HG03432 (cell line): ENCODE results near the gene MAML3.

ENCODE experiments used
- ATAC-seq: cut with Tn5 transposase; IDR thresholded peaks from one replicate; pipeline ENCODE4 v1.9.1; 2021; ENCODE audit warnings: mild to moderate bottlenecking, moderate library complexity; ENCODE audit not compliant: unreplicated experiment

Gene MAML3

GRCh38 chr4:139823746-139824145 is 330.2 kb downstream of the MAML3 start:
- ATAC-seq, result no peak

- no peak for ATAC-seq
Measured at GRCh38 chr4:139823345-139823744, 330.6 kb downstream of the MAML3 start.

- ATAC-seq, result no peak
Measured at GRCh38 chr4:139822391-139822790, 331.6 kb downstream of the MAML3 start.

- no peak for ATAC-seq
Measured at GRCh38 chr4:139819082-139819481, 334.9 kb downstream of the MAML3 start.

DNA sequence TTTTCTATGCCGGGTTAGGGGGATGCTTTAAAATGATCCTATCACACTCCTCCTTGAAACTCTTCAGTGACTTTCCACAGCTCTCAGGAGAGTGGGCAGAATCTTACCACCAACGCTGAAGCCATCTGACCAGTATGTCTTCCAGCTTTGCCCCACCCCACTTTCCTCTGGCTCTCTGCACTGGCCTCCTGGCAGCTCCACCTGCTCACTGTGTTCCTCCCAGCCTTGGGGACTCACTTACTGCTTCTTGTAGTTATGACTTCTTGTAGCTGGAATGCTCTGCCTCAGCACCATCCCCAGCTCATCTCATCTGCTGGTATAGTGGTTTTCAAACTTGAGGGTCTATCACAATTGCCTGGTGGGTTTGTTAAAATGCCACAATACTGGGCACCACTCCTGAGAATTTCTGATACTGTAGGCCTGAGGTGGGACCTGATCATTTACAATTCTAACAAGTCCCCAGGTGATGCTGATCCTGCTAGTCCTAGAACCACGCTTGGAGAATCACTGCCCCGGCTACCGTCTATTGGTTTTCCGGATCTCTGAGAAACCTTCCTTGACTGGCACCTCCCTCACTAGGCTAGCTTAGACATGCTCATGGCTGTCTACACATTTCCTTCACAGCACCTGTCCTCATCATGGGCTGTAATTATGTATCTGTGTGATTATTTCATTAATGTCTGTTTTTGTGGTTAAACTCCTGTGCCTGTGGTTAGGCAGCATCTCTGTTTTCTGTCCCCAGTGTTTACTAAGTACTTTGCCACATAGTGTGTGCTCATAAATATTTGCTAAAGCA is 336.1 kb downstream of the MAML3 start:
- ATAC-seq, result no peak

- ATAC-seq, result no peak
Measured at GRCh38 chr4:139816856-139817255, 337.1 kb downstream of the MAML3 start.

DNA sequence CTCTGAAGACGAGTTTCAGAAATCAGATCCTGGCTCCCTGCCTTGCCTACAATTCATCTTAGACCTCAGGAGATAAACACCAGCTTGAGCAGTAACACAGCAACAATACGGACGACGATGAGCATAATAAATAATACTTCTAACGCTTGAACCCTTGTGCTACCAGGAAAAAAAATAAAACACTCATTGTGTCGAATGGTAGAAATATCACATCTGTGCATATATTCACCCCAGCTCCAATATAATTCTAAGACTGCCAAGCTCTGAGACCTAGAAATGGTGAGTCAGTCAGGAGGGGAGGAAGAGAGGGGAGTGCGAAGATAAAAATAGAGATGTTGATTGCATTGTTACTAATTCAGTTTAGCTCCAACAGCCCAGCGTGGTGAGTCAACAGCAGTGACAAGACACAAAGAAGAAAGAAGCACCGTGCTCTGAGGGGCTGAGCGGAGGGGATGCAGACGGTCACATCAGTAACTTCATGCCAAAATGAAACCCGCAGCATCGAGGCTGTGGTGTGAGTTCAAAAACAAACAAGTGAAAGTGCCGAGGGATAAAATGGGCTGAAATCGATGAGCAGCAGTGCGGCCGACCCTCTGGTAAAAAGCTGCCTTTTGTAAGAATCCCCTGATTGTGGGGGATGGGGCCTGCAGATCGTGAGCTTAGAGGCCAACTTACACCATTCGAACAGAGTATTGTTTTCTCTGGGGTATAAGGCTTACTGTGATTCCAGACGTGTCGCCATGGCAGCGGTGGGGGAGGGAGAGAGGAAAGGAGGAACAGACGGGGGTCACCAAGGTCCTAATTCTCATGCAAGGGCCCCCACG is 338.0 kb downstream of the MAML3 start:
- no peak for ATAC-seq

GRCh38 chr4:139814323-139815015 is 339.5 kb downstream of the MAML3 start:
- ATAC-seq, result no peak

DNA sequence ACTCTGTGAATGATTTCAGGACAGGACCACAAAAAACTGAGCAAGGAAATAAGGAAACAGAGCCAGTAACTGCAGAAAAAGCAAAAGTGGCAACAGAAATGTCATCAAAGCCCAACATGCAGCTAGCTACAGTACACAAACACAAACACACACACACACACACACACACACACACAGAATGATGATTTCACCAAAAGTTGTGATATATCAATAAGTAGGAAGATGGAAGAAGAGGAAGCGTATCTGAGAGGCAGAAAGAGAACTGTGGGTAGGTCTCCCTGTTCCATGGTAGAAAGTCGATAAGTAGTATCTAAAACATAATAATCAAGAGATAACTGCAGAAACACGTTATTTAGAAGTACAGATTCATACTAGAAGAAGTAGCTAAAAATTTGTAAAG is 340.1 kb downstream of the MAML3 start:
- ATAC-seq, result no peak

- ATAC-seq, result no peak
Measured at GRCh38 chr4:139810710-139811109, 343.3 kb downstream of the MAML3 start.

- no peak for ATAC-seq
Measured at GRCh38 chr4:139809757-139810140, 344.2 kb downstream of the MAML3 start.

DNA sequence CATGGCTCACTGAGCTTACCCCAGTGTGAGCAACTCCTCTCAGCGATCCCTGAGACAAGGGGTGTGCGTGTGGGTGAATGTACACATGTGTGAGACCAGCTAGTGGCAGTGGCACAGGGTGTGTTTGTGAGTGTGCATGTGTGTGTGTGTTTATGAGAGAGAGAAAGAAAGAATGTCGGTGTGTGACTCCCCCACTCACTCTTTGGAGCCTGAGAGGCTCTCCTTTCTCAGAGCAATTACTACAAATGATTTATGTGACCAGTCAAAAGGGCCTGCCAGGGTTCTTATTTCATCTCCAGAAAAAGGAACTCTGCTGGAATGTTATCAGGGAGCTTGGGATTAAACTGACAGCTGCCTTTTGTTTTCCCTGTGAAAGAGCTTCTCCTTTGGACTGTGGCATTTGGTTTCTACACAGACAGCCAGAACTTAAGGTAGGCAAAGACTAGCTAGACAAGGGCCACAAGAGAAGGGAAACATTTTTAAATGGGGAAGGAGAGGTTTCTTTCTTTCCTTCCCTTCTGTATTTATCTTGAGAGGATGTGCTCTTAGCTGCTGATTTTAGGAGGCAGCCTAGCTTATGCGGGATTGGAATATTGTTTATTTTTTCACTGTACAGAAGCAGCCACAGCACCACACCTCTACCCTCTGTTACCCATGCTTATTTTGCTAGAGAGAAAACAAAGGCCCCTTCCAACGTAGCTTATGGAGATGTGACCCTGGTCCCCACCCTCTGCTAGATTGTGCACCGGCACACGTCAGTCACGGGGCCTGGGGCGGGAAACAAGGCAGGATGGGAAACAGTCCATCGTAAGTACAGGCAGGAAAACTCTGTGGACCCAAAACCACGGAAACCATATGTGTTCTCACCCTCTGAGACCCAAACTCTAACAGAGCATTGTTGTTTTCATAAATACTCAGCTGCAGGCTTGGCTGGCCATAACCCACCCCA is 344.9 kb downstream of the MAML3 start:
- ATAC-seq, result no peak

DNA sequence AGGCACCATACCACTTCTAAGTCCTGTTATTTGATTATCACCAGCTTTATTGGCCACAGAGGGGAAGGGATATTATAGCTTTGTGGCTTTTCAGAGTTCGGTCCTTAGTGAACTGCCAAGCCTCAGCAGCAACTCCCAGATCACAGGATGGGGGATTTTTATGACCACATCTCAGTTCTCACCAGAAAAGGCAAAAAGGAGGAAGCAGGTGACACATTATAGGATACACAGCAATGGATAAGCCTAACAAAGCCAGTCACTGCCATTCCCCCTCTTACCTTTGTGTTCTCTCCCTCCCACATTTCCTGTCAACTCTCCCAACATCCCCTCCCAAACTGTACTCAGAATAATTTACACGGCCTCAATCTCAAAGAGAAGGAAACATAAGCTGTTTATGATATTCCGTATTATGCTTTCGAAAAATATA is 345.6 kb downstream of the MAML3 start:
- ATAC-seq, result no peak

- no peak for ATAC-seq
Measured at GRCh38 chr4:139807483-139807882, 346.5 kb downstream of the MAML3 start.

- ATAC-seq, result no peak
Measured at GRCh38 chr4:139806929-139807328, 347.1 kb downstream of the MAML3 start.

DNA sequence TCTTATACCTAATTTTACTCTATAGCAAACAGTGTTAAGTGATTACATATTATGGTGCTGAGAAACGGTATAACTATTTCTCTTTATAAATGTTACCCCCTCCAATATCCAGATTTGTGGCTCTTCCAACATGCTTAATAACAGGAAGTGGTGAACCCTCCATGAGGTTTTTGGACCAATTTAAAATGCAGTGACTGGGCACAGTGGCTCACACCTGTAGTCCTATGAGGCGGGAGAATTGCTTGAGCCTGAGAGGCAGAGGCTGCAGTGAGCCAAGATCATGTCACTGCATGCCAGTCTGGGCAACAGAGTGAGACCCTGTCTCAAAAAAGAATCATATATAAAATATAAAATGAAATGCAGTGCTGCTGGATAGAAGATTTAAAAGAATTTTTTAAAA is 351.1 kb downstream of the MAML3 start:
- ATAC-seq, result no peak

DNA sequence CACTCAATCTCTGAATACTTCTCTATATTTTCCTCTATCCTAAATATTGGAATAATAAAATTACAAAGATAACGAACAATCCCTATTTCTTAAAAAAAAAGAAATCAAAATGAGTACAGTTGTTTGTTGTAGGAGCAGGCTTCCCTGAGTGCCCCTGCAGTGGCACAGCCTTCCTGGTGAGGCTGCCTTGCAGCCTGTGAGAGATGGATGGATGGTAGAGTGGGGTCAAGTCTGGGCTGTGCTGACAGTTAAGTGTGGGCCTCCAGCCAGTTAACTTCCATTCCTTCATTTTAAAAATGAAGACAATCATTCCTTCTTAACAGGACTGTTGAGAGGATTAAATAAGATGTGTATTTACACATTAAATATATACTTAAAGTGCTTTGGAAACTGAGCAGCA is 351.5 kb downstream of the MAML3 start:
- ATAC-seq, result no peak

GRCh38 chr4:139801895-139802294 is 352.1 kb downstream of the MAML3 start:
- no peak for ATAC-seq

GRCh38 chr4:139800082-139800481 is 353.9 kb downstream of the MAML3 start:
- no peak for ATAC-seq

DNA sequence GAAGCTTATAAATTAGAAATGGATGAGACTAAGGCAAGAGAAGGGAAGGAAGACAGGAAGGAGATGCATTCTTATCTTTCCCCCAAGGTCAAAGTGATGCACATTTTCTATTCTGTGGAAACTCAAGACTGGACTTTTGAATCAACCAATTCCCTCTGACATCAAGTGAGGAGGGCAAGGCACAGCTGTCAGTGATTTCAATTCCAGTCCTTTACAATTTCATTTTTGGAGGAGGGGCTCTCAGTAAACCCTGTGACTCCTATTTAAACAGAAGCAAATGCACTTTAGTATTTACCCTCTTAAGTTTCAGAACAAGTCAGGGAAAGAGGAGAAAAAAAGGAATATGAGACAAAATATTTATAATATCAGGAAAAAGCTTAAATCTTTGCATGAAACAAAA is 354.4 kb downstream of the MAML3 start:
- no peak for ATAC-seq
